GM21717 (cell line): ENCODE measurements around the gene TST.

Experiments used
- ATAC-seq: cut with Tn5 transposase; IDR thresholded peaks from one replicate; pipeline ENCODE4 v1.9.1; 2021; ENCODE audit warnings: mild to moderate bottlenecking, moderate library complexity; ENCODE audit not compliant: unreplicated experiment

TST gene

GRCh38 chr22:37054056-37054395 is 34.8 kb upstream of the TST start:
- ATAC-seq: no peak

- ATAC-seq: no peak
Observed at GRCh38 chr22:37053310-37054055, 34.2 kb upstream of the TST start.

GRCh38 chr22:37052386-37053309 is 33.4 kb upstream of the TST start:
- ATAC-seq: no peak

- ATAC-seq: no peak
Observed at GRCh38 chr22:37051391-37052385, 32.4 kb upstream of the TST start, which contains the start of gene KCTD17. Gene KCTD17, plus strand, starts transcription at chr22:37051742. Its CDS starts 19 bp downstream, at chr22:37051761.

- no peak for ATAC-seq
Observed at GRCh38 chr22:37050913-37051312, 31.7 kb upstream of the TST start.

- no peak for ATAC-seq
Observed at GRCh38 chr22:37049224-37049623, 30.0 kb upstream of the TST start.

- ATAC-seq: no peak
Observed at GRCh38 chr22:37048133-37048532, 28.9 kb upstream of the TST start.

GRCh38 chr22:37047006-37047405 is 27.8 kb upstream of the TST start:
- no peak for ATAC-seq

GRCh38 chr22:37046589-37046988 is 27.3 kb upstream of the TST start:
- ATAC-seq: no peak

GRCh38 chr22:37045958-37046357 is 26.7 kb upstream of the TST start:
- ATAC-seq: no peak

- no peak for ATAC-seq
Observed at GRCh38 chr22:37044634-37045625, 25.7 kb upstream of the TST start.

GRCh38 chr22:37043828-37044538 is 24.7 kb upstream of the TST start:
- ATAC-seq: no peak

GRCh38 chr22:37043209-37043827 is 24.1 kb upstream of the TST start:
- no peak for ATAC-seq

GRCh38 chr22:37039466-37039865 is 20.2 kb upstream of the TST start:
- ATAC-seq: no peak

GRCh38 chr22:37037669-37038068 is 18.4 kb upstream of the TST start:
- ATAC-seq: no peak

- no peak for ATAC-seq
Observed at GRCh38 chr22:37036655-37037377, 17.6 kb upstream of the TST start.

- no peak for ATAC-seq
Observed at GRCh38 chr22:37033605-37034430, 14.6 kb upstream of the TST start.
